Mucosa of rectum (tissue), 2 donors: ENCODE measurements around the gene SMPD3.

Experiments used
- H3K27ac ChIP-seq, 2 donors: one replicate each; pipeline ENCODE4 v1.7.0; 2013; ENCODE audit warnings: inconsistent platforms in 2 of 2, low read depth in 2 of 2, low read length in 2 of 2
- H3K27me3 ChIP-seq, 2 donors: one replicate each; pipeline ENCODE4 v1.7.0; 2013; ENCODE audit warnings: low read length in 2 of 2; ENCODE audit not compliant: control insufficient read depth in 2 of 2, insufficient read depth in 2 of 2
- H3K36me3 ChIP-seq, 2 donors: one replicate each; pipeline ENCODE4 v1.7.0; 2013; ENCODE audit warnings: low read length in 2 of 2; ENCODE audit not compliant: control insufficient read depth in 2 of 2, insufficient read depth in 2 of 2
- H3K4me1 ChIP-seq, 2 donors: one replicate each; pipeline ENCODE4 v1.7.0; 2013; ENCODE audit warnings: low read length in 2 of 2, mild to moderate bottlenecking in 1 of 2; ENCODE audit not compliant: control insufficient read depth in 2 of 2, insufficient read depth in 2 of 2
- H3K4me3 ChIP-seq, 2 donors: one replicate each; pipeline ENCODE4 v1.7.0; 2013; ENCODE audit warnings: low read length in 2 of 2
- H3K9ac ChIP-seq, 2 donors: one replicate each; pipeline ENCODE4 v1.7.0; 2013; ENCODE audit warnings: low read length in 2 of 2, low read depth in 1 of 2, mild to moderate bottlenecking in 1 of 2
- H3K9me3 ChIP-seq, 2 donors: one replicate each; pipeline ENCODE4 v1.7.0; 2013; ENCODE audit warnings: low read length in 2 of 2; ENCODE audit not compliant: control insufficient read depth in 2 of 2
- donor health status: healthy.
- donor health status: Normal muscosa, but diverticular disease.

Gene SMPD3

GRCh38 chr16:68444056-68444657 lies 4.2 kb downstream of the SMPD3 start:
- H3K9me3 ChIP-seq = no peaks in the 10 kb centered on the region
- no peak overlapping the region for H3K9ac ChIP-seq
- peaks cover 5 to 7% of the 10 kb centered on the region in 2 donors for H3K27me3 ChIP-seq
- H3K4me3 ChIP-seq = no peak overlapping the region
- H3K4me1 ChIP-seq = peaks cover 10 to 13% of the 10 kb centered on the region in 2 donors
- no peaks in the 10 kb centered on the region for H3K36me3 ChIP-seq
- H3K27ac ChIP-seq = no peak overlapping the region

GRCh38 chr16:68436581-68436980 lies 11.7 kb downstream of the SMPD3 start:
- no peak overlapping the region for H3K4me3 ChIP-seq
- H3K36me3 ChIP-seq = no peaks in the 10 kb centered on the region
- no peaks in the 10 kb centered on the region for H3K27me3 ChIP-seq
- H3K27ac ChIP-seq = no peak overlapping the region
- H3K9me3 ChIP-seq = no peaks in the 10 kb centered on the region
- H3K4me1 ChIP-seq = peaks cover 17 to 24% of the 10 kb centered on the region in 2 donors
- H3K9ac ChIP-seq = no peak overlapping the region

- H3K4me1 ChIP-seq = peaks cover 17 to 24% of the 10 kb centered on the region in 2 donors
- peak overlapping the region; percentile 76 to 82 for H3K27ac ChIP-seq
Measured at GRCh38 chr16:68434624-68435210, 13.6 kb downstream of the SMPD3 start.

GRCh38 chr16:68433316-68433715 lies 15.0 kb downstream of the SMPD3 start:
- no peak overlapping the region for H3K4me3 ChIP-seq
- H3K9ac ChIP-seq = no peak overlapping the region
- no peaks in the 10 kb centered on the region for H3K9me3 ChIP-seq
- H3K27me3 ChIP-seq = no peaks in the 10 kb centered on the region
- no peak overlapping the region for H3K27ac ChIP-seq
- no peaks in the 10 kb centered on the region for H3K36me3 ChIP-seq
- peaks cover 19 to 24% of the 10 kb centered on the region in 2 donors for H3K4me1 ChIP-seq

More at GRCh38 chr16:68434624-68435210, 13.6 kb downstream of the SMPD3 start:
- no peaks in the 10 kb centered on the region for H3K27me3 ChIP-seq
- peak overlapping the region in 1 of 2 donors; percentile 38 for H3K9ac ChIP-seq
- no peaks in the 10 kb centered on the region for H3K9me3 ChIP-seq
- H3K36me3 ChIP-seq = no peaks in the 10 kb centered on the region
- H3K4me3 ChIP-seq = no peak overlapping the region

GRCh38 chr16:68432701-68433100 lies 15.6 kb downstream of the SMPD3 start:
- Histone ChIP-seq H3K27me3 (no peaks in the 10 kb centered on the region), H3K36me3 (no peaks in the 10 kb centered on the region), H3K4me1 (peaks cover 24 to 29% of the 10 kb centered on the region in 2 donors), H3K9ac (no peak overlapping the region), H3K27ac (no peak overlapping the region), H3K4me3 (no peak overlapping the region), H3K9me3 (no peaks in the 10 kb centered on the region)

- H3K27ac ChIP-seq = no peak overlapping the region
- no peaks in the 10 kb centered on the region for H3K36me3 ChIP-seq
- no peaks in the 10 kb centered on the region for H3K27me3 ChIP-seq
- peaks cover 11 to 17% of the 10 kb centered on the region in 2 donors for H3K4me1 ChIP-seq
- no peak overlapping the region for H3K9ac ChIP-seq
- H3K4me3 ChIP-seq = no peak overlapping the region
- H3K9me3 ChIP-seq = no peaks in the 10 kb centered on the region
Measured at GRCh38 chr16:68429076-68429854, 19.0 kb downstream of the SMPD3 start.

GRCh38 chr16:68427649-68428303 lies 20.5 kb downstream of the SMPD3 start:
- Histone ChIP-seq H3K9me3 (no peaks in the 10 kb centered on the region), H3K36me3 (no peaks in the 10 kb centered on the region), H3K9ac (no peak overlapping the region), H3K27ac (peak overlapping the region in 1 of 2 donors; percentile 23), H3K4me3 (no peak overlapping the region), H3K27me3 (no peaks in the 10 kb centered on the region), H3K4me1 (peaks cover 7 to 8% of the 10 kb centered on the region in 2 donors)

- no peak overlapping the region for H3K27ac ChIP-seq
- no peak overlapping the region for H3K4me3 ChIP-seq
- no peak overlapping the region for H3K9ac ChIP-seq
- peaks cover 7 to 12% of the 10 kb centered on the region in 2 donors for H3K4me1 ChIP-seq
- H3K27me3 ChIP-seq = no peaks in the 10 kb centered on the region
- no peaks in the 10 kb centered on the region for H3K36me3 ChIP-seq
- H3K9me3 ChIP-seq = no peaks in the 10 kb centered on the region
Measured at GRCh38 chr16:68426347-68426652, 22.0 kb downstream of the SMPD3 start.

- peaks cover 10 to 16% of the 10 kb centered on the region in 2 donors for H3K4me1 ChIP-seq
- no peaks in the 10 kb centered on the region for H3K36me3 ChIP-seq
- no peak overlapping the region for H3K9ac ChIP-seq
- H3K4me3 ChIP-seq = no peak overlapping the region
- H3K9me3 ChIP-seq = no peaks in the 10 kb centered on the region
- H3K27me3 ChIP-seq = no peaks in the 10 kb centered on the region
- H3K27ac ChIP-seq = no peak overlapping the region
Measured at GRCh38 chr16:68425498-68426346, 22.6 kb downstream of the SMPD3 start.
